SKM-1 (cell line): ENCODE data around the gene LHFPL3.
"Not testable (repeated sequence)": the region's sequence is repeated elsewhere in the genome, so short reads cannot be mapped to it uniquely, and the experiment has no call there.

Experiments
- DNase-seq: peaks from one replicate; lab custom pipeline; 2025; ENCODE audit not compliant: unreplicated experiment; lab: John Stamatoyannopoulos, UW

Gene LHFPL3

GRCh38 chr7:104328296-104328969 is at the start of gene LHFPL3:
Gene LHFPL3 (plus strand): TSS chr7:104328603.
- DNase-seq: no peak

- not testable (repeated sequence) for DNase-seq
Observed at GRCh38 chr7:104281685-104282084, 46.7 kb upstream of the LHFPL3 start.

GRCh38 chr7:104286839-104287238 is 41.6 kb upstream of the LHFPL3 start:
- no peak for DNase-seq

GRCh38 chr7:104288137-104288536 is 40.3 kb upstream of the LHFPL3 start:
- DNase-seq: no peak

- DNase-seq: no peak
Observed at GRCh38 chr7:104294291-104294690, 34.1 kb upstream of the LHFPL3 start.

GRCh38 chr7:104296266-104296665 is 32.1 kb upstream of the LHFPL3 start:
- DNase-seq: no peak

GRCh38 chr7:104296900-104297299 is 31.5 kb upstream of the LHFPL3 start:
- no peak for DNase-seq

- no peak for DNase-seq
Observed at GRCh38 chr7:104299323-104299722, 29.1 kb upstream of the LHFPL3 start.

GRCh38 chr7:104299777-104300176 is 28.6 kb upstream of the LHFPL3 start:
- no peak for DNase-seq

- DNase-seq: no peak
Observed at GRCh38 chr7:104306793-104307192, 21.6 kb upstream of the LHFPL3 start.

- no peak for DNase-seq
Observed at GRCh38 chr7:104317948-104318629, 10.3 kb upstream of the LHFPL3 start.

- DNase-seq: no peak
Observed at GRCh38 chr7:104327534-104327933, 869 bp upstream of the LHFPL3 start.

GRCh38 chr7:104327938-104328295 is 486 bp upstream of the LHFPL3 start:
- no peak for DNase-seq

GRCh38 chr7:104328970-104329825 is 795 bp downstream of the LHFPL3 start:
- no peak for DNase-seq

GRCh38 chr7:104341546-104341945 is 13.1 kb downstream of the LHFPL3 start:
- DNase-seq: no peak

- DNase-seq: no peak
Observed at GRCh38 chr7:104352736-104353135, 24.3 kb downstream of the LHFPL3 start.

GRCh38 chr7:104357166-104357565 is 28.8 kb downstream of the LHFPL3 start:
- DNase-seq: no peak

- no peak for DNase-seq
Observed at GRCh38 chr7:104358446-104359132, 30.2 kb downstream of the LHFPL3 start.

- no peak for DNase-seq
Observed at GRCh38 chr7:104362756-104363155, 34.4 kb downstream of the LHFPL3 start.

- no peak for DNase-seq
Observed at GRCh38 chr7:104363355-104363754, 35.0 kb downstream of the LHFPL3 start.

GRCh38 chr7:104366390-104366789 is 38.0 kb downstream of the LHFPL3 start:
- DNase-seq: no peak
